ENCODE data around the gene CNR2. TPM values are rescaled to one million over a fixed set of nuclear protein-coding genes. Genes with fewer than 3 reads are reported as not detected.

Gene CNR2
- polyA plus RNA-seq, 2 of the 4 experiments (the other 2 are of a cell fraction), result not detected

GRCh38 chr1:23931491-23931880 is 18.3 kb upstream of the CNR2 start (continued):
- TF ChIP-seq KDM5A (IDR thresholded peaks at IDR 0.05), result no peak

- Histone ChIP-seq H3K4me3 (no peak overlapping the region), H3K27ac (0 out of 6 replicates have a peak overlapping the region, but pooled peaks of 1 of the 2 experiments have one; percentile 21), H3K9me3 (no peaks in the 10 kb centered on the region), H3K4me1 (0 out of 3 replicates have a peak, but pooled peaks cover 3% of the 10 kb centered on the region), H3K4me2 (no peak overlapping the region)
- WGBS (ENCODE audit: missing lambda C conversion rate), result 68% methylated on average over 11 of the region's 11 CpGs
- no peak for ATAC-seq
- ChIA-PET CTCF (interaction anchor here (1.2 to 1.7 kb wide), 2 partner anchors 15 to 460 kb away, joined by 4 to 6 read pairs; no protein-coding TSS in a partner anchor), POLR2A (interaction anchor here (0.6 kb wide), 1 partner anchor 20 kb away, joined by 5 read pairs; no protein-coding TSS in a partner anchor)
- TF ChIP-seq KDM5A (IDR thresholded peaks at IDR 0.05) (no peak), HEYL (CRISPR knock-in tag; IDR thresholded peaks at IDR 0.05) (no peak), MAZ (IDR thresholded peaks at IDR 0.05; ENCODE audit: borderline replicate concordance, low read depth, low read length) (no peak), RARB (CRISPR knock-in tag; IDR thresholded peaks at IDR 0.05) (no peak), GATA3 (IDR thresholded peaks at IDR 0.05; ENCODE audit: borderline replicate concordance) (no peak), EHF (CRISPR knock-in tag; IDR thresholded peaks at IDR 0.05) (no peak), PBX3 (IDR thresholded peaks at IDR 0.05) (no peak), SREBF2 (IDR thresholded peaks at IDR 0.05) (no peak)
- no peak for DNase-seq (ENCODE audit: low read depth in 1 of 2, low spot score in 1 of 2)
- no peak for FAIRE-seq
Observed at GRCh38 chr1:23930861-23931490, 17.8 kb upstream of the CNR2 start.

- CTCF ChIA-PET, result no interaction called here
- ATAC-seq, result no peak
- WGBS (ENCODE audit: missing lambda C conversion rate), result 75% methylated on average over 5 of the region's 5 CpGs
Observed at GRCh38 chr1:23930270-23930669, 17.1 kb upstream of the CNR2 start.

More at GRCh38 chr1:23930270-23930669, 17.1 kb upstream of the CNR2 start:
- TF ChIP-seq HES2 (IDR thresholded peaks at IDR 0.05) (no peak), REST (IDR thresholded peaks at IDR 0.05) (no peak), TFCP2L1 (CRISPR knock-in tag; IDR thresholded peaks at IDR 0.05) (no peak), CEBPB (IDR thresholded peaks at IDR 0.05) (no peak), EP300 (IDR thresholded peaks at IDR 0.05) (no peak)
- no peak for FAIRE-seq
- H3K4me1 ChIP-seq, result 0 out of 3 replicates have a peak, but pooled peaks cover 3% of the 10 kb centered on the region
- no peaks in the 10 kb centered on the region for H3K9me3 ChIP-seq
- H3K4me3 ChIP-seq, result no peak overlapping the region
- no peak overlapping the region for H3K4me2 ChIP-seq
- no peak for DNase-seq (ENCODE audit: low read depth in 1 of 2, low spot score in 1 of 2)
- POLR2A ChIA-PET, result no interaction called here
- no peak overlapping the region for H3K27ac ChIP-seq

All from A549 (cell line).